ENCODE measurements around the gene SRPX2.

The SRPX2 gene

GRCh38 chrX:100652266-100652665 lies 8.3 kb downstream of the SRPX2 start:
- Histone ChIP-seq H3K79me2 (ENCODE audit: low read length) (no peaks in the 10 kb centered on the region), H3K27ac (ENCODE audit: low read length) (no peak overlapping the region), H3K4me2 (ENCODE audit: low read depth, low read length) (no peak overlapping the region), H3K4me3 (ENCODE audit: low read length) (no peak overlapping the region), H4K20me1 (ENCODE audit: insufficient read depth, low read length) (no peaks in the 10 kb centered on the region), H3K4me1 (ENCODE audit: low read length) (no peaks in the 10 kb centered on the region), H3K9ac (ENCODE audit: low read length) (no peak overlapping the region), H3K36me3 (replicated peaks; ENCODE audit: insufficient read depth, low read length) (no peaks in the 10 kb centered on the region), H3F3A (ENCODE audit: insufficient read depth, low read length) (no peaks in the 10 kb centered on the region), H3K27me3 (replicated peaks; ENCODE audit: insufficient read depth, low read length) (no peaks in the 10 kb centered on the region), H2AFZ (ENCODE audit: low read length) (no peak overlapping the region), H3K9me2 (replicated peaks; ENCODE audit: insufficient read depth, low read length) (no peaks in the 10 kb centered on the region), H3K9me3 (replicated peaks; ENCODE audit: insufficient read depth, low read length) (no peaks in the 10 kb centered on the region)
- TF ChIP-seq EZH2phosphoT487 (IDR thresholded peaks at IDR 0.05; ENCODE audit: low read length) (no peak), EZH2 (optimal IDR thresholded peaks at IDR 0.05; ENCODE audit: low read depth, low read length) (no peak), CTCF (IDR thresholded peaks at IDR 0.05; ENCODE audit: low read length) (no peak)
- DNase-seq: no peak

GRCh38 chrX:100654261-100654660 lies 10.3 kb downstream of the SRPX2 start:
- Histone ChIP-seq H3K4me3 (ENCODE audit: low read length) (no peak overlapping the region), H3K9me2 (replicated peaks; ENCODE audit: insufficient read depth, low read length) (no peaks in the 10 kb centered on the region), H3K9ac (ENCODE audit: low read length) (no peak overlapping the region), H3K36me3 (replicated peaks; ENCODE audit: insufficient read depth, low read length) (no peaks in the 10 kb centered on the region), H3K4me1 (ENCODE audit: low read length) (no peaks in the 10 kb centered on the region), H3K27me3 (replicated peaks; ENCODE audit: insufficient read depth, low read length) (no peaks in the 10 kb centered on the region), H3K4me2 (ENCODE audit: low read depth, low read length) (no peak overlapping the region), H3K27ac (ENCODE audit: low read length) (no peak overlapping the region), H4K20me1 (ENCODE audit: insufficient read depth, low read length) (no peaks in the 10 kb centered on the region), H3K9me3 (replicated peaks; ENCODE audit: insufficient read depth, low read length) (no peaks in the 10 kb centered on the region), H3K79me2 (ENCODE audit: low read length) (no peaks in the 10 kb centered on the region), H2AFZ (ENCODE audit: low read length) (no peak overlapping the region), H3F3A (ENCODE audit: insufficient read depth, low read length) (no peaks in the 10 kb centered on the region)
- DNase-seq: peak; percentile 22
- TF ChIP-seq CTCF (IDR thresholded peaks at IDR 0.05; ENCODE audit: low read length) (peak; percentile 36), EZH2phosphoT487 (IDR thresholded peaks at IDR 0.05; ENCODE audit: low read length) (no peak)

GRCh38 chrX:100658941-100659381 lies 15.0 kb downstream of the SRPX2 start:
- Histone ChIP-seq H3K4me3 (ENCODE audit: low read length) (no peak overlapping the region), H3K9me2 (replicated peaks; ENCODE audit: insufficient read depth, low read length) (no peaks in the 10 kb centered on the region), H3K36me3 (replicated peaks; ENCODE audit: insufficient read depth, low read length) (no peaks in the 10 kb centered on the region), H3K27me3 (replicated peaks; ENCODE audit: insufficient read depth, low read length) (0 out of 2 replicates have a peak, but pooled peaks cover 6% of the 10 kb centered on the region), H3K4me1 (ENCODE audit: low read length) (no peaks in the 10 kb centered on the region), H4K20me1 (ENCODE audit: insufficient read depth, low read length) (no peaks in the 10 kb centered on the region), H3K4me2 (ENCODE audit: low read depth, low read length) (no peak overlapping the region; the same call in 1 of the 2 replicates), H3K9ac (ENCODE audit: low read length) (no peak overlapping the region), H2AFZ (ENCODE audit: low read length) (no peak overlapping the region), H3F3A (ENCODE audit: insufficient read depth, low read length) (no peaks in the 10 kb centered on the region), H3K9me3 (replicated peaks; ENCODE audit: insufficient read depth, low read length) (no peaks in the 10 kb centered on the region), H3K27ac (ENCODE audit: low read length) (no peak overlapping the region), H3K79me2 (ENCODE audit: low read length) (no peaks in the 10 kb centered on the region)
- no peak for DNase-seq
- TF ChIP-seq EZH2 (optimal IDR thresholded peaks at IDR 0.05; ENCODE audit: low read depth, low read length) (no peak), EZH2phosphoT487 (IDR thresholded peaks at IDR 0.05; ENCODE audit: low read length) (no peak), CTCF (IDR thresholded peaks at IDR 0.05; ENCODE audit: low read length) (no peak)
